Tibial artery (tissue), 4 donors: Measurements from ENCODE around the gene PARP16.

Experiments
- DNase-seq, 2 donors: peaks; one replicate each; pipeline ENCODE4 v3.0.0-alpha.2; 2019
- H3K27ac ChIP-seq, 2 donors: fragments of 200-600 bp; sonication (generic) in 1 of 2; 1 replicate in 1 of 2; 2 replicates in 1 of 2; pipeline ENCODE4 v1.5.1; 2018 to 2019; ENCODE audit warnings: mild to moderate bottlenecking in 1 of 2
- H3K27me3 ChIP-seq, 2 donors: fragments of 200-600 bp; sonication (generic) in 1 of 2; one replicate each; pipeline versions ENCODE4 v1.5.1 to v1.6.0; 2016 to 2019
- H3K36me3 ChIP-seq, 3 donors: fragments of 200-600 bp; sonication (generic) in 2 of 3; one replicate each; pipeline ENCODE4 v1.5.1; 2016 to 2019; ENCODE audit warnings: mild to moderate bottlenecking in 2 of 3
- H3K4me1 ChIP-seq, 4 donors: fragments of 200-600 bp; sonication (generic) in 2 of 4; 1 replicate in 3 of 4; 2 replicates in 1 of 4; pipeline ENCODE4 v1.5.1; 2016 to 2019
- H3K4me3 ChIP-seq, 2 donors: fragments of 200-600 bp; sonication (generic) in 1 of 2; 1 replicate in 1 of 2; 2 replicates in 1 of 2; pipeline ENCODE4 v1.5.1; 2018 to 2019; ENCODE audit warnings: mild to moderate bottlenecking in 2 of 2
- H3K9me3 ChIP-seq, 3 donors: fragments of 200-600 bp; sonication (generic) in 1 of 3; one replicate each; pipeline ENCODE4 v1.5.1; 2016 to 2019
- intact Hi-C: fragments of 100-400 bp; cut with DNase I; formaldehyde crosslinking; loops from one replicate; pipeline ENCODE4 v1.15.0; 2023; ENCODE audit warnings: low total_unique reads
- TF ChIP-seq, protein P1 (sequence below), 2 experiments: fragments of 200-600 bp in 1 of 2; fragments of 450-650 bp in 1 of 2; IDR thresholded peaks; one replicate each; pipeline ENCODE4 v1.5.1; 2017 to 2019; ENCODE audit warnings: antibody characterized with exemption in 2 of 2, mild to moderate bottlenecking in 1 of 2, moderate library complexity in 1 of 2

Gene PARP16

DNA sequence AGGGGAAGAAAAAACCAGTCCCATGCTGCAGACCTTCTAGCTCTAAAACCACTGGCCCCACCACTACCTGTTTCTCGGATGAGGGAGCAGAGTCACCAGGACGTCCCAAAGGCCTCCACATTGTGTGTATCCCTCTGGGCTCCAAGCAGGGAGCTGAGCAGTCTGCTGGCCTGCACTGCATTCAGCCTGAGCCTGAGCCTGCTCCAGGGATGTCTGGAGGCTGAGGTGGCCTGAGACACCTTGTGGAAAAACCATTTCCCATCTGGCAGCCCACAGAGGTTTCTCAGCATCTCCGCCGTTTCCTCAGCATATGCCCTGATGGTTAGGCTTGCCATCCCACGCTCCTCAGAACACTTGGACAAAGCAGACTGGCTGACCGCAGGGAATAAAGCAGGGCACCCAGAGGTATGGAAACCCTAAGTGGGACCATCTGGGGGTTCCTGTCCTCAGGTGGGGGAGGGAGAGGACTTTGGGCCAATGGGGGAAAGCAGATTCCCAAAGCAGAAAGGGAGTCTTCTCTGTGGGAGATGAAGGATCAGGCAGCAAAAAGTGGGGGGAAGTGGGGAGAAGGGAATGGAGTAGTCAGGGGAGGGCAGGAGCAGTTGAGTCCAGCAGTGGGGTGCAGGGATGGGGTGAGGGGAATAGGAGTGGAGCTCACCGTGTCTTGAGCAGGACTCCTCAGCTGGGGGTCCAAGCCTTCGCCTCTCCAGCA, 75.8 kb downstream of the PARP16 start, which contains the start of gene CILP:
TSS of gene CILP (minus strand) at position 704 of the 712 bp plus-strand sequence. CDS start 1,718 bp downstream, outside the sequence.
- Histone ChIP-seq H3K9me3 (no peaks in the 10 kb centered on the region), H3K27me3 (peaks cover 0 to 3% of the 10 kb centered on the region in 2 donors), H3K4me1 (peaks cover 0 to 6% (median 0%) of the 10 kb centered on the region in 4 donors), H3K4me3 (no peak within 1 kb of the TSS), H3K36me3 (no peaks in the 10 kb centered on the region), H3K27ac (no peak within 1 kb of the TSS)
- TF ChIP-seq, protein P1, sequence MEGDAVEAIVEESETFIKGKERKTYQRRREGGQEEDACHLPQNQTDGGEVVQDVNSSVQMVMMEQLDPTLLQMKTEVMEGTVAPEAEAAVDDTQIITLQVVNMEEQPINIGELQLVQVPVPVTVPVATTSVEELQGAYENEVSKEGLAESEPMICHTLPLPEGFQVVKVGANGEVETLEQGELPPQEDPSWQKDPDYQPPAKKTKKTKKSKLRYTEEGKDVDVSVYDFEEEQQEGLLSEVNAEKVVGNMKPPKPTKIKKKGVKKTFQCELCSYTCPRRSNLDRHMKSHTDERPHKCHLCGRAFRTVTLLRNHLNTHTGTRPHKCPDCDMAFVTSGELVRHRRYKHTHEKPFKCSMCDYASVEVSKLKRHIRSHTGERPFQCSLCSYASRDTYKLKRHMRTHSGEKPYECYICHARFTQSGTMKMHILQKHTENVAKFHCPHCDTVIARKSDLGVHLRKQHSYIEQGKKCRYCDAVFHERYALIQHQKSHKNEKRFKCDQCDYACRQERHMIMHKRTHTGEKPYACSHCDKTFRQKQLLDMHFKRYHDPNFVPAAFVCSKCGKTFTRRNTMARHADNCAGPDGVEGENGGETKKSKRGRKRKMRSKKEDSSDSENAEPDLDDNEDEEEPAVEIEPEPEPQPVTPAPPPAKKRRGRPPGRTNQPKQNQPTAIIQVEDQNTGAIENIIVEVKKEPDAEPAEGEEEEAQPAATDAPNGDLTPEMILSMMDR (IDR thresholded peaks at IDR 0.05) = no peak
- intact Hi-C loops = loop anchor here (5.0 kb wide), 1 partner anchor 41 kb away; no protein-coding TSS in a partner anchor
- DNase-seq = no peak

DNA sequence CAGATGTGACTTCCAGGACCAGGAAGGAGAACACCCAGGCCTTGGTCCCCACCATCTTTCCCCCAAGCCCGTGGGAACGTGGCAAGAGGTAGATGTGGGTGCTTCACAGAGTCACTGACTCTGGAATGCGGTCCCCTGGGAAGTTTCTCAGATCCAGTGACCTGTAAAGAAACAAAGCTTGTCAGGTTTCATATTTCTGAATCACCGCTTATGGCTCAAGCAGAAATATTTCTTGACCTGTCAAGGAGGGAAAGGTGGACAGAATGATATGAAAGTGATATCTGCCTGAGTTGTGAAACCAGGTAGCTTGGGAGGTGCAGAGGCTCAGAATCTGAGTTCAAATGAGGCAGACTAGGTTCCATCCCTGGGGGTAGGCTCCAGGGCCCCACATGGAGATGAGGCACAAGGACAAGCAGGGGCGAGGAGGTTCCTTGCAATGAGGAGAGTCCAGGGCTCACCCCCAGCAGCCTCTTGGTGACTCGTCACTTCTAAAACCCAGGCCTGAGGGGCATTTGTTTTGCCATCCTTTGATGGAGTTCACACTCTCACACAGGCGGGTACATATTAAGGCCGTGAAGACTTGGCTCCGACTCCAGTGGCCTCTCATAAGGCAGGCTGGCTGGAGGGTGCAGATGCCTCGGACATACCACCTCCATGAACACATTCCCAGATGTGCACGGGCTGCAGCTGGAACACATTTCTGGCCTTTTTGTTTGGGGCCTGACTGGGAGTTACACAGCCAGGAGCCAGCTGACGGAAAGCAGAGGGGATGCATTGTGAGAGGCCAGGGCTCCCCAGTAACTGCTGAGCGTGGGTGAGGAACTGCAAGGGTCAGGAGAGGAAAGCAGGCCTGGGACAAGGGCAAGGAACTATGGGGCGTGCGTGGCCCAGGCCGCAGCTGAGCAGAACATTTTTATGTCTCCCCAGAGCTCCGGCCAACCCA, 76.7 kb downstream of the PARP16 start:
- no peaks in the 10 kb centered on the region for H3K9me3 ChIP-seq
- no peak for DNase-seq
- peaks cover 0 to 3% of the 10 kb centered on the region in 2 donors for H3K27me3 ChIP-seq
- no peak overlapping the region for H3K4me3 ChIP-seq
- TF ChIP-seq, protein P1 (IDR thresholded peaks at IDR 0.05) = no peak
- no peak overlapping the region for H3K27ac ChIP-seq
- intact Hi-C loops = loop anchor here (5.0 kb wide), 1 partner anchor 42 kb away; no protein-coding TSS in a partner anchor
- H3K36me3 ChIP-seq = no peaks in the 10 kb centered on the region
- peaks cover 0 to 6% (median 0%) of the 10 kb centered on the region in 4 donors for H3K4me1 ChIP-seq

DNA sequence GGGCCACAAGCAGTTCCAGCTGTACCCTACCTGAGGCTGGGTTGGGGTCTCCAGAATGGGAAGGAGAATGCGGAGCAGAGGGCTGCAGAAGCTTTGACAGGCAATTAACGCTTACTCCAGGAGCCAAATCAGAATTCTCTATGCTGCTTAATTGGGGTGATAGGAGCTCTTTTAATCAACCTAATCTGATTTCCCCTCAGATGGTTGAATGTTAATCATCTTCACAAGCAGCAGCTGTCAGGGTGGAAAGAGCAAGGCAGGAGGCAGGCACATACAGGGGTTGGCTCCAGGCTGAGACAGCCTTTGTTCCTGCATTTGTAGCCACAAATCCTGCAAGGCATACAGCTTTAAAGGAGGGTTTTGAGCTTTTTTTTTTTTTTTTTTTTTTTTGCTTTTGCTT, 78.0 kb downstream of the PARP16 start:
- intact Hi-C loops = no loop called here
- H3K36me3 ChIP-seq = no peaks in the 10 kb centered on the region
- peaks cover 0 to 6% (median 0%) of the 10 kb centered on the region in 4 donors for H3K4me1 ChIP-seq
- DNase-seq = no peak
- H3K27me3 ChIP-seq = peaks cover 0 to 3% of the 10 kb centered on the region in 2 donors
- no peak overlapping the region for H3K27ac ChIP-seq
- H3K9me3 ChIP-seq = no peaks in the 10 kb centered on the region
- TF ChIP-seq, protein P1 (IDR thresholded peaks at IDR 0.05) = no peak
- H3K4me3 ChIP-seq = no peak overlapping the region
